ENCODE results near the gene FAM83D. TPM values are rescaled to one million over a fixed set of nuclear protein-coding genes. Genes with fewer than 3 reads are reported as not detected.
A peak's percentile ranks its signal among the peaks of the same experiment; 100 is the strongest.

FAM83D gene
- total and polyA plus RNA-seq, 2 donors from 2014 or later: 0.79 to 1.2 TPM

DNA sequence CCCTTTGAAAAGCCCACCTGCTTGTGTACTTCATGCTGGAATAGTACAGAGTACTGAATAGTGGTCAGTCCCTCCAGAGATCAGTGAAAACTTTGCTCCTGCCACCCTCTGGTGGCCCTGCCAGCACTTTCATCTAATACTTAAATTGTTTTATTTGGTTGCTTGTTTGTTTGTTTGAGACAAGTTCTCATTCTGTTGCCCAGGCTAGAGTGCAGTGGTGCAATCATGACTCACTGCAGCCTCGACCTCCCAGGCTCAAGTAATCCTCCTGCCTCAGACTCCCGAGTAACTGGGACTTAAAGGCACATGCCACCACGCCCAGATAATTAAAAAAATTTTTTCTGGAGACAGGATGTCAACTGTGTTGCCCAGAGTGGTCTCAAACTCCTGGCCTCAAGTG, 9.1 kb downstream of the FAM83D start:
- no peaks in the 10 kb centered on the region for H3K27me3 ChIP-seq (ENCODE audit: control insufficient read depth, insufficient read depth, low read length)
- H3K36me3 ChIP-seq (ENCODE audit: control insufficient read depth in 2 of 3, insufficient read depth in 3 of 3, low read length in 3 of 3): no peaks in the 10 kb centered on the region
- intact Hi-C loops (cut with DNase I): no loop called here
- DNase-seq: no peak
- H3K4me1 ChIP-seq (ENCODE audit: control insufficient read depth in 2 of 3, insufficient read depth in 2 of 3, low read depth in 1 of 3, low read length in 3 of 3): peaks cover 0 to 3% (median 0%) of the 10 kb centered on the region in 3 donors
- FAIRE-seq: no peak
- TF ChIP-seq, protein P1, sequence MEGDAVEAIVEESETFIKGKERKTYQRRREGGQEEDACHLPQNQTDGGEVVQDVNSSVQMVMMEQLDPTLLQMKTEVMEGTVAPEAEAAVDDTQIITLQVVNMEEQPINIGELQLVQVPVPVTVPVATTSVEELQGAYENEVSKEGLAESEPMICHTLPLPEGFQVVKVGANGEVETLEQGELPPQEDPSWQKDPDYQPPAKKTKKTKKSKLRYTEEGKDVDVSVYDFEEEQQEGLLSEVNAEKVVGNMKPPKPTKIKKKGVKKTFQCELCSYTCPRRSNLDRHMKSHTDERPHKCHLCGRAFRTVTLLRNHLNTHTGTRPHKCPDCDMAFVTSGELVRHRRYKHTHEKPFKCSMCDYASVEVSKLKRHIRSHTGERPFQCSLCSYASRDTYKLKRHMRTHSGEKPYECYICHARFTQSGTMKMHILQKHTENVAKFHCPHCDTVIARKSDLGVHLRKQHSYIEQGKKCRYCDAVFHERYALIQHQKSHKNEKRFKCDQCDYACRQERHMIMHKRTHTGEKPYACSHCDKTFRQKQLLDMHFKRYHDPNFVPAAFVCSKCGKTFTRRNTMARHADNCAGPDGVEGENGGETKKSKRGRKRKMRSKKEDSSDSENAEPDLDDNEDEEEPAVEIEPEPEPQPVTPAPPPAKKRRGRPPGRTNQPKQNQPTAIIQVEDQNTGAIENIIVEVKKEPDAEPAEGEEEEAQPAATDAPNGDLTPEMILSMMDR (IDR thresholded peaks at IDR 0.05; ENCODE audit: borderline replicate concordance, extremely low read depth, insufficient read depth): no peak
- no peaks in the 10 kb centered on the region for H3K9me3 ChIP-seq (ENCODE audit: control insufficient read depth in 2 of 3, insufficient read depth in 1 of 3, low read length in 3 of 3)
- H3K4me3 ChIP-seq (ENCODE audit: low read length in 3 of 3): no peak overlapping the region
- no peak overlapping the region for H3K27ac ChIP-seq (ENCODE audit: low read depth in 2 of 2, low read length in 2 of 2)
- no peak overlapping the region for H3K9ac ChIP-seq (ENCODE audit: low read length in 3 of 3)

DNA sequence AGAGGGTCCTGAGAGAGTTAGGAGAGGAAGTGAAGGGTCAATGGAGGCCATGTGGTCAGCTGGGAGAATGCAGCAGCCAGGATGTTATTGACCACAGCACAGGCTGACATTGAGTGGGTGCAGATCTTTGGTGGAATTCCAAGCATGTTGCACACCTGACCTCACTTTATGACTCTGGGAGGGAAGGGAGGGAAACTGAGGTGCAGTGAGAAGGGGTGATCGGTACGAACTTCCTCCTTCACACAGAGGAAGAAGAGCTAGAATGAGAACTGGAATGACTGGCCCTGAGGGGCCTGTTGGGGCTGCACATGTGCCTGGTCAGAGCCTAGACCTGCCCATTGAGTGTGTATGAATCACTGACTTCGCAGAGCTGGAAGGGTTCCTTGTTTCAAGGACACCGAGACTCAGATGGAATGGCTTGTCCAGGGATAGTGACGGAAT, 9.8 kb downstream of the FAM83D start:
- intact Hi-C loops (cut with DNase I): no loop called here
- Histone ChIP-seq H3K9me3 (ENCODE audit: control insufficient read depth in 2 of 3, insufficient read depth in 1 of 3, low read length in 3 of 3) (no peaks in the 10 kb centered on the region), H3K27ac (ENCODE audit: low read depth in 2 of 2, low read length in 2 of 2) (no peak overlapping the region), H3K4me1 (ENCODE audit: control insufficient read depth in 2 of 3, insufficient read depth in 2 of 3, low read depth in 1 of 3, low read length in 3 of 3) (peaks cover 0 to 5% (median 0%) of the 10 kb centered on the region in 3 donors), H3K36me3 (ENCODE audit: control insufficient read depth in 2 of 3, insufficient read depth in 3 of 3, low read length in 3 of 3) (no peaks in the 10 kb centered on the region), H3K4me3 (ENCODE audit: low read length in 3 of 3) (no peak overlapping the region), H3K9ac (ENCODE audit: low read length in 3 of 3) (no peak overlapping the region), H3K27me3 (ENCODE audit: control insufficient read depth, insufficient read depth, low read length) (no peaks in the 10 kb centered on the region)
- TF ChIP-seq, protein P1 (IDR thresholded peaks at IDR 0.05; ENCODE audit: borderline replicate concordance, extremely low read depth, insufficient read depth): no peak
- FAIRE-seq (no peak), DNase-seq (no peak)

DNA sequence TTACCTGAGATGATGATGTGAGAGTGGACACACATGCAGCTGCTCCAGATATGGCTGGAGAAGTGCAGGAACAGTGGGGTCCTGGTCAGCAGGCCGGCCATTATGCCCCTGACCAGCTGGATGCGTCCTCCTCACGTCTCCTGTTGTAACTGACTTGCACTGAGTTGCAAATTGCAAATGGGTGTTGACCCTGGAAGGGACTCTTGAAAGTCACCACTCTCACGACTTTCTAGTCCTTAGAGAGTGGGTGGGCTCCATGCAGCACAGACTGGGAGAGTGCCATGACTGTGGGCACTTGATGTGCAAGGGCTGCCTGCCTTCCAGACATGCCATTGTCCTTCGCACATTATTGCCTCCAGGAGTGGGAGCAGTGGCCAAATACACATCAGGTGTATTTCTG, 10.8 kb downstream of the FAM83D start:
- TF ChIP-seq, protein P1 (IDR thresholded peaks at IDR 0.05; ENCODE audit: borderline replicate concordance, extremely low read depth, insufficient read depth): no peak
- no peak for DNase-seq
- Histone ChIP-seq H3K9ac (ENCODE audit: low read length in 3 of 3) (no peak overlapping the region), H3K36me3 (ENCODE audit: control insufficient read depth in 2 of 3, insufficient read depth in 3 of 3, low read length in 3 of 3) (no peaks in the 10 kb centered on the region), H3K4me1 (ENCODE audit: control insufficient read depth in 2 of 3, insufficient read depth in 2 of 3, low read depth in 1 of 3, low read length in 3 of 3) (peaks cover 0 to 5% (median 0%) of the 10 kb centered on the region in 3 donors), H3K27ac (ENCODE audit: low read depth in 2 of 2, low read length in 2 of 2) (no peak overlapping the region), H3K9me3 (ENCODE audit: control insufficient read depth in 2 of 3, insufficient read depth in 1 of 3, low read length in 3 of 3) (no peaks in the 10 kb centered on the region), H3K27me3 (ENCODE audit: control insufficient read depth, insufficient read depth, low read length) (no peaks in the 10 kb centered on the region), H3K4me3 (ENCODE audit: low read length in 3 of 3) (no peak overlapping the region)
- intact Hi-C loops (cut with DNase I): no loop called here
- FAIRE-seq: no peak

DNA sequence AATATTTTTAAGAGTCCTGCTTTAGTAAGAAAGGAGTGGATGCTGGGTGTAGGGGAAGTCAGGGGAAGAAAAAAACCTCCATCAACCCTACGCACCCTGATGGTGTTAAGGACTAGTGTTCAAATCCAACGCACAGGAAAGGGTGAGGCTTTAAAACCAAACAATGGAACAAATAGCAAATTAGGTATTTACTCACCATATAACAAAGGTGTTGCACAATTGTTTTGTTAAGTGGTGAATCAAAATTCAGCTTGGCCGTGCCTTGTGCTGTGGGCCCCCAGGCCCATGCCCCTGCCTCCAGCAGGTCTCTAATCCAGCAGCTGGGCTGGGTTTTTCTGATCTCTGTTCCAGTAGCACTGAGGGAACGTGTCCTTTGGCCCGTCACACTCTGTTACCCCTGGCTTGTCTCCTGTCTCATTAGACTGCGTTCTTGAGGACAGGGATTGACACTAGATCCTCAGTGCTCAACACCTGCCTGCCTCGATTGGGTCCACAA, 11.8 kb downstream of the FAM83D start:
- FAIRE-seq: no peak
- no peaks in the 10 kb centered on the region for H3K27me3 ChIP-seq (ENCODE audit: control insufficient read depth, insufficient read depth, low read length)
- no peak overlapping the region for H3K4me3 ChIP-seq (ENCODE audit: low read length in 3 of 3)
- no peak overlapping the region for H3K9ac ChIP-seq (ENCODE audit: low read length in 3 of 3)
- peak in 3 of 5 donors; percentile 3 to 12 (median 12) for DNase-seq
- H3K9me3 ChIP-seq (ENCODE audit: control insufficient read depth in 2 of 3, insufficient read depth in 1 of 3, low read length in 3 of 3): no peaks in the 10 kb centered on the region
- H3K27ac ChIP-seq (ENCODE audit: low read depth in 2 of 2, low read length in 2 of 2): no peak overlapping the region
- H3K36me3 ChIP-seq (ENCODE audit: control insufficient read depth in 2 of 3, insufficient read depth in 3 of 3, low read length in 3 of 3): no peaks in the 10 kb centered on the region
- intact Hi-C loops (cut with DNase I): no loop called here
- peaks cover 0 to 5% (median 0%) of the 10 kb centered on the region in 3 donors for H3K4me1 ChIP-seq (ENCODE audit: control insufficient read depth in 2 of 3, insufficient read depth in 2 of 3, low read depth in 1 of 3, low read length in 3 of 3)
- TF ChIP-seq, protein P1 (IDR thresholded peaks at IDR 0.05; ENCODE audit: borderline replicate concordance, extremely low read depth, insufficient read depth): no peak
